H1 (cell line): ENCODE results near the gene ALDH1A3. TPM values are rescaled to one million over a fixed set of nuclear protein-coding genes. Genes with fewer than 3 reads are reported as not detected.

Source experiments
- CEBPB ChIP-seq: IDR thresholded peaks from 2 replicates; pipeline ENCODE4 v1.6.1; 2012; ENCODE audit warnings: low read depth, low read length
- KDM5A ChIP-seq: fragments of 200-600 bp; IDR thresholded peaks from 2 replicates; pipeline ENCODE4 v1.7.1; 2012; ENCODE audit warnings: mild to moderate bottlenecking, low read length, inconsistent platforms, mixed read lengths
- NANOG ChIP-seq: IDR thresholded peaks from 2 replicates; pipeline ENCODE4 v1.6.1; 2011; ENCODE audit warnings: low read length, low read depth, mild to moderate bottlenecking, inconsistent platforms; ENCODE audit not compliant: insufficient read depth, poor library complexity, severe bottlenecking
- polyA plus RNA-seq, 7 experiments: library from polyadenylated mRNA; depleted of rRNA in 3 of 7; stranded (reverse) in 5 of 7; unstranded in 2 of 7; fragments of >200 nt in 5 of 7; fragments of 200-250 nt in 2 of 7; gene quantifications; 1 replicate in 5 of 7; 2 replicates in 1 of 7; 4 replicates in 1 of 7; pipeline versions ENCODE4 v1.2.1 to v1.2.3, GENCODE V29; 2011 to 2013; ENCODE audit warnings: missing spikeins in 2 of 7, mixed read lengths in 2 of 7
- total RNA-seq: library from RNA; stranded (reverse); fragmentation: NEBNext Ultra II Directional; extraction: Animal tissue kit (Norgen Biotek cat#: 25700); gene quantifications from 2 replicates; pipeline ENCODE4 v1.2.1, GENCODE V29; 2021
- TF ChIP-seq, protein P1 (sequence below): IDR thresholded peaks from 2 replicates; pipeline ENCODE4 v1.6.1; 2011; ENCODE audit warnings: low read depth, mild to moderate bottlenecking, low read length; ENCODE audit not compliant: insufficient read depth

ALDH1A3 gene
- total and polyA plus RNA-seq, 2 of the 8 experiments (the other 6 are each of a cell fraction or from before 2014, with no cell fraction given): 2.2 to 5.5 TPM

DNA sequence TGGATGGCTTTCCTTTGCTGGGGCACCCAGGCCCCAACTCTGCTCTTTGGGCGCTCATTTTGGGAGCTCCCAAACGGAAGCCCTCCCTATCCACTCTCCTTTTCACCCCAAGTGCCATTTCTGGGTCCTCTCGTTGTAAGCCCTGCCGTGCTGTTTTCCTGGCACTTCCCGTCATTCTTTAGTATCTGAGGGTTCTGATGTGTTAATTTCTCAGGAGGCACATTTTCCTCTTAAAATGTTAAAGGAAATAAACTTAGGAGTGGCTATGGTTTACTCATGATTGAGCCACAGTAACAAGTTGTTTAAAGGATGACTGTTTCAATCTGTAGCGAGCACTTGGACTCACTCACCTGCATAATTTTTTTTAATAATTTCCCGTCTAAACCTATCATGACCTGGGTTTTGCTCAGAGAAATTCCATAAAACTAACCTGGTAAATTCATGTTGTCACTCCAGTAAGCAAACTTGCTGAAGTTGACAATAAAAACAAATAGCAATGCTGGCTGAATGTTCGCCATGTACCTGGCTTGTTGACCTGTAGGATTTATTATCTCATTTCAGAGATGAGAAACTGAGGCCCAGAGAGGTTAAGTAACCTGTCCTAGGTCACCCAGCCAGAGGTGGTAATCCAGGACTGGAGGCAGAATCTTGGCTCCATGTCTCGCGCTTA, 10.6 kb downstream of the ALDH1A3 start (continued):
- TF ChIP-seq, protein P1, sequence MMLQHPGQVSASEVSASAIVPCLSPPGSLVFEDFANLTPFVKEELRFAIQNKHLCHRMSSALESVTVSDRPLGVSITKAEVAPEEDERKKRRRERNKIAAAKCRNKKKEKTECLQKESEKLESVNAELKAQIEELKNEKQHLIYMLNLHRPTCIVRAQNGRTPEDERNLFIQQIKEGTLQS: no peak
- TF ChIP-seq NANOG (no peak), KDM5A (no peak), CEBPB (no peak)
- TF ChIP-seq, all 59 proteins: peak for 0
